ENCODE data around the gene ENDOD1. TPM values are rescaled to one million over a fixed set of nuclear protein-coding genes. Genes with fewer than 3 reads are reported as not detected.

Gene ENDOD1
- total RNA-seq, 3 donors from 2014 or later (not counting 1 experiment from before 2014, with no cell fraction given): 10.1 to 15.5 (median 14.0) TPM

GRCh38 chr11:95161248-95161647 lies 71.6 kb downstream of the ENDOD1 start:
- no peak overlapping the region for H3K27ac ChIP-seq (ENCODE audit: low read length)
- peaks cover 7% of the 10 kb centered on the region for H3K4me1 ChIP-seq (ENCODE audit: control insufficient read depth, insufficient read depth, low read length)
- H3K9me3 Mint-ChIP-seq: no peaks in the 10 kb centered on the region
- H3K9me3 ChIP-seq (ENCODE audit: control insufficient read depth, insufficient read depth, low read length): no peaks in the 10 kb centered on the region
- DNase-seq: no peak
- no peaks in the 10 kb centered on the region for H3K27me3 ChIP-seq (ENCODE audit: control insufficient read depth, insufficient read depth, low read length)
- intact Hi-C loops (cut with micrococcal nuclease): no loop called here
- H3K36me3 Mint-ChIP-seq: no peaks in the 10 kb centered on the region
- H3K27me3 Mint-ChIP-seq (ENCODE audit: low read depth in 2 of 2): no peaks in the 10 kb centered on the region
- no peak overlapping the region for H3K27ac Mint-ChIP-seq
- H3K36me3 ChIP-seq (ENCODE audit: control insufficient read depth, insufficient read depth, low read length): no peaks in the 10 kb centered on the region
- 95% methylated on average over 1 of the region's 1 CpG for WGBS (ENCODE audit: insufficient coverage)
- H3K4me1 Mint-ChIP-seq: peaks cover 10 to 17% of the 10 kb centered on the region in 2 donors
- ATAC-seq: no peak
- no peak for TF ChIP-seq CTCF (IDR thresholded peaks at IDR 0.05)
- H3K4me3 Mint-ChIP-seq: no peak overlapping the region
- H3K4me3 ChIP-seq (ENCODE audit: low read length): no peak overlapping the region

- Histone ChIP-seq H3K9me3 (ENCODE audit: control insufficient read depth, insufficient read depth, low read length) (no peaks in the 10 kb centered on the region), H3K4me3 (ENCODE audit: low read length) (no peak overlapping the region), H3K27me3 (ENCODE audit: control insufficient read depth, insufficient read depth, low read length) (no peaks in the 10 kb centered on the region), H3K27ac (ENCODE audit: low read length) (no peak overlapping the region), H3K4me1 (ENCODE audit: control insufficient read depth, insufficient read depth, low read length) (peaks cover 3% of the 10 kb centered on the region), H3K36me3 (ENCODE audit: control insufficient read depth, insufficient read depth, low read length) (peaks cover 2% of the 10 kb centered on the region)
- H3K4me1 Mint-ChIP-seq: peaks cover 3 to 10% of the 10 kb centered on the region in 2 donors
- 34% methylated on average over 3 of the region's 4 CpGs for WGBS (ENCODE audit: insufficient coverage)
- intact Hi-C loops (cut with micrococcal nuclease): no loop called here
- no peak overlapping the region for H3K27ac Mint-ChIP-seq
- TF ChIP-seq CTCF (IDR thresholded peaks at IDR 0.05): no peak
- no peak for ATAC-seq
- no peaks in the 10 kb centered on the region for H3K9me3 Mint-ChIP-seq
- H3K36me3 Mint-ChIP-seq: no peaks in the 10 kb centered on the region
- H3K4me3 Mint-ChIP-seq: no peak overlapping the region
- H3K27me3 Mint-ChIP-seq (ENCODE audit: low read depth in 2 of 2): no peaks in the 10 kb centered on the region
- DNase-seq: no peak
Measured at GRCh38 chr11:95163106-95163505, 73.5 kb downstream of the ENDOD1 start.

GRCh38 chr11:95165638-95166037 lies 76.0 kb downstream of the ENDOD1 start:
- Mint-ChIP-seq H3K27ac (no peak overlapping the region), H3K9me3 (no peaks in the 10 kb centered on the region), H3K4me3 (no peak overlapping the region), H3K4me1 (no peaks in the 10 kb centered on the region), H3K27me3 (ENCODE audit: low read depth in 2 of 2) (no peaks in the 10 kb centered on the region), H3K36me3 (no peaks in the 10 kb centered on the region)
- no peak overlapping the region for H3K4me3 ChIP-seq (ENCODE audit: low read length)
- H3K9me3 ChIP-seq (ENCODE audit: control insufficient read depth, insufficient read depth, low read length): no peaks in the 10 kb centered on the region
- intact Hi-C loops (cut with micrococcal nuclease): no loop called here
- DNase-seq (no peak), ATAC-seq (no peak)
- H3K27ac ChIP-seq (ENCODE audit: low read length): no peak overlapping the region
- TF ChIP-seq CTCF (IDR thresholded peaks at IDR 0.05): no peak
- H3K27me3 ChIP-seq (ENCODE audit: control insufficient read depth, insufficient read depth, low read length): no peaks in the 10 kb centered on the region
- H3K4me1 ChIP-seq (ENCODE audit: control insufficient read depth, insufficient read depth, low read length): no peaks in the 10 kb centered on the region
- peaks cover 2% of the 10 kb centered on the region for H3K36me3 ChIP-seq (ENCODE audit: control insufficient read depth, insufficient read depth, low read length)

GRCh38 chr11:95166781-95167180 lies 77.1 kb downstream of the ENDOD1 start:
- Histone ChIP-seq H3K9me3 (ENCODE audit: control insufficient read depth, insufficient read depth, low read length) (no peaks in the 10 kb centered on the region), H3K4me1 (ENCODE audit: control insufficient read depth, insufficient read depth, low read length) (no peaks in the 10 kb centered on the region), H3K36me3 (ENCODE audit: control insufficient read depth, insufficient read depth, low read length) (peaks cover 2% of the 10 kb centered on the region), H3K4me3 (ENCODE audit: low read length) (no peak overlapping the region), H3K27me3 (ENCODE audit: control insufficient read depth, insufficient read depth, low read length) (no peaks in the 10 kb centered on the region), H3K27ac (ENCODE audit: low read length) (no peak overlapping the region)
- Mint-ChIP-seq H3K9me3 (no peaks in the 10 kb centered on the region), H3K27ac (no peak overlapping the region), H3K36me3 (no peaks in the 10 kb centered on the region), H3K27me3 (ENCODE audit: low read depth in 2 of 2) (no peaks in the 10 kb centered on the region), H3K4me3 (no peak overlapping the region), H3K4me1 (no peaks in the 10 kb centered on the region)
- ATAC-seq: no peak
- intact Hi-C loops (cut with micrococcal nuclease): no loop called here
- 69% methylated on average over 2 of the region's 2 CpGs for WGBS (ENCODE audit: insufficient coverage)
- no peak for DNase-seq
- no peak for TF ChIP-seq CTCF (IDR thresholded peaks at IDR 0.05)
